Measurements from ENCODE around the gene NAPEPLD. TPM values are rescaled to one million over a fixed set of nuclear protein-coding genes. Genes with fewer than 3 reads are reported as not detected.

Gene NAPEPLD
- total and polyA plus RNA-seq, 2 donors (not counting 3 experiments of a cell fraction or from before 2014, with no cell fraction given): 2.6 to 6.7 TPM

- no peaks in the 10 kb centered on the region for H4K20me1 ChIP-seq (replicated peaks; ENCODE audit: control insufficient read depth, extremely low read depth, insufficient read depth, low read length)
- no peaks in the 10 kb centered on the region for H3K9me1 ChIP-seq (replicated peaks; ENCODE audit: control insufficient read depth, extremely low read depth, insufficient read depth, low read length)
- H3K9ac ChIP-seq (replicated peaks; ENCODE audit: extremely low read depth, insufficient read depth, low read length): no peak overlapping the region
- H3K9me3 ChIP-seq (replicated peaks; ENCODE audit: control insufficient read depth, insufficient read depth, low read length): no peaks in the 10 kb centered on the region
- no peaks in the 10 kb centered on the region for H3K4me1 ChIP-seq (ENCODE audit: control insufficient read depth, extremely low read depth, insufficient read depth, low read length)
- POLR2A ChIA-PET: no interaction called here
- BruUV-seq (replicated peaks): no TSS peak
- no peaks in the 10 kb centered on the region for H3K79me2 ChIP-seq (ENCODE audit: control insufficient read depth, insufficient read depth, low read length)
- TF ChIP-seq MAX (IDR thresholded peaks at IDR 0.05; ENCODE audit: insufficient read depth, insufficient read length) (no peak), GATA2 (IDR thresholded peaks at IDR 0.05; ENCODE audit: insufficient read depth, insufficient read length, low read depth, low read length) (no peak), EZH2 (IDR thresholded peaks at IDR 0.05; ENCODE audit: borderline replicate concordance, low read depth, low read length, severe bottlenecking) (no peak), JUN (IDR thresholded peaks at IDR 0.05; ENCODE audit: borderline replicate concordance, insufficient read depth, insufficient read length, low read depth) (no peak), POLR2A (IDR thresholded peaks at IDR 0.05; ENCODE audit: low read depth, low read length) (no peak), MYC (IDR thresholded peaks at IDR 0.05; ENCODE audit: low read depth, low read length) (no peak), CTCF (IDR thresholded peaks at IDR 0.05; ENCODE audit: extremely low read depth in 1 of 2, insufficient read depth in 1 of 2, low read depth in 1 of 2, low read length in 2 of 2) (no peak), FOS (IDR thresholded peaks at IDR 0.05; ENCODE audit: borderline replicate concordance, insufficient read depth, low read length) (no peak), POLR2AphosphoS5 (IDR thresholded peaks at IDR 0.05; ENCODE audit: insufficient read depth, low read depth, low read length) (no peak)
- DNase-seq (ENCODE audit: low read depth, low spot score): no peak
- no peak overlapping the region for H2AFZ ChIP-seq (ENCODE audit: low read depth, low read length)
- H3K27ac ChIP-seq (ENCODE audit: insufficient read depth, low read depth, low read length): no peak overlapping the region
- no peak overlapping the region for H3K4me3 ChIP-seq (replicated peaks in 1 of 3; ENCODE audit: insufficient read depth in 1 of 3, low read depth in 1 of 3, low read length in 3 of 3)
- intact Hi-C loops (cut with micrococcal nuclease) (no loop called here), dilution Hi-C loops (cut with MboI; ENCODE audit: extremely low pct_ligation_motif_present, low sequenced_read_pairs) (no loop called here)
- no peak overlapping the region for H3K4me2 ChIP-seq (ENCODE audit: insufficient read depth, low read length)
- no peaks in the 10 kb centered on the region for H3K27me3 ChIP-seq (ENCODE audit: control insufficient read depth in 2 of 2, insufficient read depth in 2 of 2, low read length in 2 of 2)
- no peak for FAIRE-seq
- CTCF ChIA-PET: interaction anchor here (1.2 kb wide), 1 partner anchor 19 kb away, joined by 3 read pairs; no protein-coding TSS in a partner anchor
- H3K36me3 ChIP-seq (ENCODE audit: control insufficient read depth in 2 of 2, extremely low read depth in 1 of 2, insufficient read depth in 2 of 2, low read length in 2 of 2): peaks cover 0 to 5% of the 10 kb centered on the region in 2 experiments
Observed at GRCh38 chr7:103121641-103122040, 27.3 kb downstream of the NAPEPLD start.

All from endothelial cell of umbilical vein (primary cell).